ENCODE measurements around the gene BTF3.

GRCh38 chr5:73494721-73495120 lies 3.5 kb upstream of the BTF3 start:
- TF ChIP-seq EZH2 (IDR thresholded peaks at IDR 0.05; ENCODE audit: insufficient read depth, poor library complexity, severe bottlenecking) (no peak), EZH2phosphoT487 (IDR thresholded peaks at IDR 0.05; ENCODE audit: insufficient read depth, low read depth) (no peak)

Data from GM23248 (cell line).